GM23248 (cell line): ENCODE data around the gene STAG3. TPM values are rescaled to one million over a fixed set of nuclear protein-coding genes. Genes with fewer than 3 reads are reported as not detected.
"Not testable (repeated sequence)": the region's sequence is repeated elsewhere in the genome, so short reads cannot be mapped to it uniquely, and the experiment has no call there.

Experiments
- DNase-seq: peaks from one replicate; pipeline ENCODE4 v3.0.0-alpha.2; 2015
- H2AFZ ChIP-seq: fragments of 200-600 bp; sonication (generic); 2 replicates; pipeline ENCODE4 v1.6.1; 2016; ENCODE audit warnings: antibody characterized with exemption
- H3F3A ChIP-seq: fragments of 200-600 bp; sonication (generic); 2 replicates; pipeline ENCODE4 v1.6.1; 2016; ENCODE audit warnings: mild to moderate bottlenecking, antibody characterized with exemption, mixed run types; ENCODE audit not compliant: insufficient read depth
- H3K27ac ChIP-seq: fragments of 200-600 bp; sonication (generic); 2 replicates; pipeline ENCODE4 v1.5.1; 2016; ENCODE audit warnings: mild to moderate bottlenecking
- H3K27me3 ChIP-seq: fragments of 200-600 bp; sonication (generic); replicated peaks from 2 replicates; pipeline ENCODE4 v1.6.1; 2016; ENCODE audit warnings: mild to moderate bottlenecking; ENCODE audit not compliant: insufficient read depth
- H3K36me3 ChIP-seq: fragments of 200-600 bp; sonication (generic); 2 replicates; pipeline ENCODE4 v1.6.1; 2016; ENCODE audit warnings: low read depth, mild to moderate bottlenecking
- H3K4me1 ChIP-seq: fragments of 200-600 bp; sonication (generic); 2 replicates; pipeline ENCODE4 v1.6.1; 2016; ENCODE audit warnings: mild to moderate bottlenecking; ENCODE audit not compliant: insufficient read depth
- H3K4me2 ChIP-seq: fragments of 200-600 bp; sonication (generic); one replicate; pipeline ENCODE4 v1.6.1; 2016; ENCODE audit warnings: mild to moderate bottlenecking; ENCODE audit not compliant: unreplicated experiment
- H3K4me3 ChIP-seq: fragments of 200-600 bp; sonication (generic); 2 replicates; pipeline ENCODE4 v1.5.1; 2016; ENCODE audit warnings: mild to moderate bottlenecking
- H3K79me2 ChIP-seq: fragments of 200-600 bp; sonication (generic); 2 replicates; pipeline ENCODE4 v1.6.1; 2016; ENCODE audit warnings: mild to moderate bottlenecking; ENCODE audit not compliant: insufficient read depth
- H3K9ac ChIP-seq: fragments of 200-600 bp; sonication (generic); 2 replicates; pipeline ENCODE4 v1.6.1; 2016; ENCODE audit warnings: mild to moderate bottlenecking
- H3K9me2 ChIP-seq: fragments of 200-600 bp; sonication (generic); 2 replicates; pipeline ENCODE4 v1.6.1; 2016; ENCODE audit warnings: mixed run types, mild to moderate bottlenecking, moderate library complexity; ENCODE audit not compliant: insufficient read depth
- H3K9me3 ChIP-seq: fragments of 200-600 bp; sonication (generic); one replicate; pipeline ENCODE4 v1.6.1; 2017; ENCODE audit warnings: low read depth
- H4K20me1 ChIP-seq: fragments of 200-600 bp; sonication (generic); 2 replicates; pipeline ENCODE4 v1.6.0; 2016; ENCODE audit not compliant: insufficient read depth
- EZH2 ChIP-seq: fragments of 200-600 bp; sonication (generic); IDR thresholded peaks from 2 replicates; pipeline ENCODE4 v1.6.1; 2018; ENCODE audit warnings: antibody characterized with exemption, mild to moderate bottlenecking; ENCODE audit not compliant: insufficient read depth, poor library complexity, severe bottlenecking
- EZH2phosphoT487 ChIP-seq: fragments of 200-600 bp; sonication (generic); IDR thresholded peaks from 2 replicates; pipeline ENCODE4 v1.6.1; 2018; ENCODE audit warnings: antibody characterized with exemption, moderate library complexity, mild to moderate bottlenecking, low read depth; ENCODE audit not compliant: insufficient read depth
- WGBS, 2 experiments: methylation state at CpG; one replicate each; pipeline ENCODE4 v1.1.6; 2015 to 2017; ENCODE audit warnings: low lambda C conversion rate in 2 of 2, low coverage in 1 of 2; ENCODE audit errors: missing lambda C conversion rate in 2 of 2; 5-methylcytosine and 5-hydroxymethylcytosine counted together
- in situ Hi-C: fragments of 300-500 bp; cut with MboI; formaldehyde crosslinking; loops from 2 replicates; pipeline ENCODE4 v1.15.0; 2020
- polyA plus RNA-seq: library from polyadenylated mRNA; unstranded; fragments of >200 nt; fragmentation: Nextera tagmentation; extraction: Ambion mirVana; gene quantifications from 2 replicates; pipeline ENCODE4 v1.2.1, GENCODE V29; 2016
- total RNA-seq: library from RNA; depleted of rRNA; stranded (reverse); fragments of >200 nt; shearing (Covaris generic); gene quantifications from 2 replicates; pipeline ENCODE4 v1.2.3, GENCODE V29; 2014; rRNA removed

STAG3 gene
- 0.97 TPM in 1 of 2 replicates, not detected in the other for total RNA-seq
- 0.65 and 1.1 TPM in 2 replicates for polyA plus RNA-seq

- in situ Hi-C loops = no loop called here
- H3K36me3 ChIP-seq = no peaks in the 10 kb centered on the region
- no peaks in the 10 kb centered on the region for H3K9me3 ChIP-seq
- no peaks in the 10 kb centered on the region for H4K20me1 ChIP-seq
- H3K4me2 ChIP-seq = peak within 1 kb of the TSS; percentile 100
- peak; percentile 96 for DNase-seq
- H3K4me3 ChIP-seq = peak within 1 kb of the TSS; percentile 85
- WGBS, 2 experiments = 6% methylated on average over 66 to 78 of the region's 78 CpGs
- H3K27ac ChIP-seq = no peak within 1 kb of the TSS
- H3K4me1 ChIP-seq = no peaks in the 10 kb centered on the region
- TF ChIP-seq EZH2 (no peak), EZH2phosphoT487 (no peak)
- H3K9me2 ChIP-seq = no peaks in the 10 kb centered on the region
- H3K9ac ChIP-seq = peak within 1 kb of the TSS; percentile 72
- H3K27me3 ChIP-seq = 0 out of 2 replicates have a peak, but pooled peaks cover under 1% of the 10 kb centered on the region
- no peaks in the 10 kb centered on the region for H3K79me2 ChIP-seq
- H2AFZ ChIP-seq = peak within 1 kb of the TSS; percentile 98
- no peaks in the 10 kb centered on the region for H3F3A ChIP-seq
Observed at GRCh38 chr7:100177045-100178001, at the start of gene STAG3, which contains the start of gene GPC2. Gene STAG3, plus strand, starts transcription at chr7:100177918. Its CDS starts 2,639 bp downstream, at chr7:100180557. Gene GPC2, minus strand, starts transcription at chr7:100177381. Its CDS starts 182 bp downstream, at chr7:100177199.

- Histone ChIP-seq H3K9ac (no peak overlapping the region), H3K4me1 (peaks cover 3% of the 10 kb centered on the region; the same call in 1 of the 2 replicates), H3K9me3 (no peaks in the 10 kb centered on the region), H3K9me2 (no peaks in the 10 kb centered on the region), H4K20me1 (no peaks in the 10 kb centered on the region), H3K36me3 (no peaks in the 10 kb centered on the region), H3F3A (peaks cover 4% of the 10 kb centered on the region; the same call in 1 of the 2 replicates), H3K4me2 (no peak overlapping the region), H3K27me3 (no peaks in the 10 kb centered on the region), H3K4me3 (no peak overlapping the region), H3K27ac (no peak overlapping the region), H3K79me2 (peaks cover 5% of the 10 kb centered on the region; the same call in 1 of the 2 replicates), H2AFZ (no peak overlapping the region)
- 38 to 62% methylated on average over 1 of the region's 1 CpG for WGBS, 2 experiments
- TF ChIP-seq EZH2 (no peak), EZH2phosphoT487 (no peak)
- in situ Hi-C loops = no loop called here
- no peak for DNase-seq
Observed at GRCh38 chr7:100128637-100128963, 49.1 kb upstream of the STAG3 start.

- H3K79me2 ChIP-seq, in situ Hi-C loops, DNase-seq, H3K9me2 ChIP-seq, H2AFZ ChIP-seq, H3K36me3 ChIP-seq, H3F3A ChIP-seq, H3K9me3 ChIP-seq, H3K4me2 ChIP-seq, H3K27ac ChIP-seq, H4K20me1 ChIP-seq, H3K4me3 ChIP-seq, H3K9ac ChIP-seq, H3K27me3 ChIP-seq, H3K4me1 ChIP-seq: not testable (repeated sequence)
- 90 to 100% methylated on average over 1 of the region's 1 CpG for WGBS, 2 experiments
Observed at GRCh38 chr7:100130220-100130607, 47.5 kb upstream of the STAG3 start.

GRCh38 chr7:100130608-100131453 is 46.9 kb upstream of the STAG3 start:
- in situ Hi-C loops = no loop called here
- DNase-seq = peak; percentile 76
- H3K4me3 ChIP-seq = peak overlapping the region; percentile 64
- H3K4me1 ChIP-seq = peaks cover 3% of the 10 kb centered on the region; the same call in 1 of the 2 replicates
- H3K9ac ChIP-seq = peak overlapping the region; percentile 51
- no peak overlapping the region for H3K27ac ChIP-seq
- H3F3A ChIP-seq = peaks cover 4% of the 10 kb centered on the region; the same call in 1 of the 2 replicates
- peak overlapping the region; percentile 86 for H2AFZ ChIP-seq
- no peaks in the 10 kb centered on the region for H4K20me1 ChIP-seq
- no peaks in the 10 kb centered on the region for H3K9me3 ChIP-seq
- H3K79me2 ChIP-seq = 0 out of 2 replicates have a peak, but pooled peaks cover under 1% of the 10 kb centered on the region
- 9 to 12% methylated on average over 24 of the region's 24 CpGs for WGBS, 2 experiments
- no peaks in the 10 kb centered on the region for H3K27me3 ChIP-seq
- H3K36me3 ChIP-seq = no peaks in the 10 kb centered on the region
- H3K9me2 ChIP-seq = no peaks in the 10 kb centered on the region
- TF ChIP-seq EZH2 (no peak), EZH2phosphoT487 (no peak)
- H3K4me2 ChIP-seq = peak overlapping the region; percentile 78
